MCF 10A (cell line): ENCODE data around the gene OR51G1. TPM values are rescaled to one million over a fixed set of nuclear protein-coding genes. Genes with fewer than 3 reads are reported as not detected.
A peak's percentile ranks its signal among the peaks of the same experiment; 100 is the strongest.

Experiments used
- BruUV-seq: library from RNA; stranded (reverse); fragments of 400-500 nt; replicated peaks from 2 replicates; lab custom pipeline; 2021; lab: Mats Ljungman, UMichigan
- CTCF ChIA-PET: fragments of 300-600 bp; sonication (Branson Sonifier 250); formaldehyde crosslinking; extraction: SDS; loops from one replicate; lab custom pipeline; 2021; ENCODE audit warnings: antibody characterized with exemption, inconsistent platforms; lab: Yijun Ruan, JAX
- POLR2A ChIA-PET: fragments of 300-600, 350-650 bp; sonication (Branson Sonifier 250); formaldehyde crosslinking; extraction: SDS; loops from one replicate; lab custom pipeline; 2020; ENCODE audit warnings: antibody characterized with exemption, inconsistent platforms; lab: Yijun Ruan, JAX
- DNase-seq: peaks from one replicate; pipeline ENCODE4 v3.0.0-alpha.2; 2018; ENCODE audit not compliant: unreplicated experiment
- H3K27ac Mint-ChIP-seq: one replicate; pipeline ENCODE4 v1.8.0; 2022; ENCODE audit warnings: mild to moderate bottlenecking, low read depth, mixed read lengths; ENCODE audit not compliant: unreplicated experiment
- H3K27me3 Mint-ChIP-seq: one replicate; pipeline ENCODE4 v1.8.0; 2022; ENCODE audit warnings: mixed read lengths; ENCODE audit not compliant: insufficient read depth, unreplicated experiment
- H3K36me3 Mint-ChIP-seq: one replicate; pipeline ENCODE4 v1.8.0; 2022; ENCODE audit warnings: mild to moderate bottlenecking, moderate library complexity, mixed read lengths; ENCODE audit not compliant: insufficient read depth, unreplicated experiment
- H3K4me1 Mint-ChIP-seq: one replicate; pipeline ENCODE4 v1.8.0; 2022; ENCODE audit warnings: mixed read lengths; ENCODE audit not compliant: insufficient read depth, unreplicated experiment
- H3K4me3 Mint-ChIP-seq: one replicate; pipeline ENCODE4 v1.8.0; 2022; ENCODE audit warnings: mild to moderate bottlenecking, moderate library complexity, mixed read lengths; ENCODE audit not compliant: unreplicated experiment
- H3K9me3 Mint-ChIP-seq: one replicate; pipeline ENCODE4 v1.8.0; 2022; ENCODE audit warnings: mixed read lengths; ENCODE audit not compliant: unreplicated experiment
- intact Hi-C: fragments of 100-400 bp; cut with micrococcal nuclease; formaldehyde crosslinking; loops from 2 replicates; pipeline ENCODE4 v1.14.1; 2022
- total RNA-seq: library from RNA; stranded (reverse); gene quantifications from 2 replicates; pipeline ENCODE4 v1.2.3, GENCODE V29; 2022
- TF ChIP-seq, protein P1 (sequence below): fragments of 200-600 bp; IDR thresholded peaks from one replicate; pipeline ENCODE4 v1.8.0; 2022; ENCODE audit warnings: antibody characterized with exemption, mild to moderate bottlenecking; ENCODE audit not compliant: unreplicated experiment

Gene OR51G1
- total RNA-seq, 1 experiment from 2014 or later, result not detected

- ChIA-PET CTCF (no interaction called here), POLR2A (no interaction called here)
- H3K4me1 Mint-ChIP-seq, result no peaks in the 10 kb centered on the region
- peaks cover under 1% of the 10 kb centered on the region for H3K9me3 Mint-ChIP-seq
- no peak within 1 kb of the TSS for H3K27ac Mint-ChIP-seq
- no peaks in the 10 kb centered on the region for H3K36me3 Mint-ChIP-seq
- no peak within 1 kb of the TSS for H3K4me3 Mint-ChIP-seq
- peaks cover 46% of the 10 kb centered on the region for H3K27me3 Mint-ChIP-seq
- BruUV-seq, result no TSS peak
- intact Hi-C loops, result no loop called here
- no peak for DNase-seq
- TF ChIP-seq, protein P1, sequence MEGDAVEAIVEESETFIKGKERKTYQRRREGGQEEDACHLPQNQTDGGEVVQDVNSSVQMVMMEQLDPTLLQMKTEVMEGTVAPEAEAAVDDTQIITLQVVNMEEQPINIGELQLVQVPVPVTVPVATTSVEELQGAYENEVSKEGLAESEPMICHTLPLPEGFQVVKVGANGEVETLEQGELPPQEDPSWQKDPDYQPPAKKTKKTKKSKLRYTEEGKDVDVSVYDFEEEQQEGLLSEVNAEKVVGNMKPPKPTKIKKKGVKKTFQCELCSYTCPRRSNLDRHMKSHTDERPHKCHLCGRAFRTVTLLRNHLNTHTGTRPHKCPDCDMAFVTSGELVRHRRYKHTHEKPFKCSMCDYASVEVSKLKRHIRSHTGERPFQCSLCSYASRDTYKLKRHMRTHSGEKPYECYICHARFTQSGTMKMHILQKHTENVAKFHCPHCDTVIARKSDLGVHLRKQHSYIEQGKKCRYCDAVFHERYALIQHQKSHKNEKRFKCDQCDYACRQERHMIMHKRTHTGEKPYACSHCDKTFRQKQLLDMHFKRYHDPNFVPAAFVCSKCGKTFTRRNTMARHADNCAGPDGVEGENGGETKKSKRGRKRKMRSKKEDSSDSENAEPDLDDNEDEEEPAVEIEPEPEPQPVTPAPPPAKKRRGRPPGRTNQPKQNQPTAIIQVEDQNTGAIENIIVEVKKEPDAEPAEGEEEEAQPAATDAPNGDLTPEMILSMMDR, result no peak
Measured at GRCh38 chr11:4903484-4903883, 20.7 kb downstream of the OR51G1 start, which contains the start of gene OR51A7. Gene OR51A7 (plus strand): TSS chr11:4903783. CDS start chr11:4907370, 3,587 bp downstream.

DNA sequence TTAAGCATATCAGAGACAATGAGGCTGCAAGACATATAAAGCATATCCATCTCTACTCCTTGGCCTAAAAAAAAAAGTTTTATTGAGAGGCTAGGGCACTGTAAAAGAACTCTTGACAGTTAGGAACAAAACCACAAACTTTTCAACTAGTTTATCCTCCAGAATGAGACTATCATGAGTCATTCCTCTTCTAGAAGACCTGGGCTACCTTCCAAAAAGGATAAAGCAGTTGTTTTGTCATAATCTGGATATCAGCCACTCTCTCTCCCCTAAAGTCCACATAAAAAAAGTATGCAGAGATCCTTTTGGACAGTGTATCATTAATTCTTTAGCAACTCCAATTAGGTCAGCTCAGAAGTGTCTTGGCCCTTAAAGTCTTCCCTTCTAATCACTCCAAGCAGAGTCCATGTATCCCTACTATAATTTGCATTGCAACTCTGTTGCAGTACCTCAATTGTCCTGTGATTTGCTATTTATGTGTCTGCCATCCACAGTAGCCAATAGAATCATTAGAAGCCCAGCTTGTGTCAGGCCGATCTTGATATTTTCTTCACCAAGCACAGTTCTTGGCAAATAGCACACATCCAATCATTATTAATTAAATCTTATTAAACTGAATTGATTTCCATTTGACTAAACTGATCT lies 32.0 kb downstream of the OR51G1 start:
- peaks cover 28% of the 10 kb centered on the region for H3K27me3 Mint-ChIP-seq
- peaks cover 8% of the 10 kb centered on the region for H3K9me3 Mint-ChIP-seq
- intact Hi-C loops, result no loop called here
- H3K36me3 Mint-ChIP-seq, result peaks cover 6% of the 10 kb centered on the region
- BruUV-seq, result no TSS peak
- H3K4me3 Mint-ChIP-seq, result no peak overlapping the region
- TF ChIP-seq, protein P1, result peak; percentile 24
- ChIA-PET POLR2A (no interaction called here), CTCF (interaction anchor here (1.3 kb wide), 1 partner anchor 353 kb away, joined by 3 read pairs; no protein-coding TSS in a partner anchor)
- H3K4me1 Mint-ChIP-seq, result peaks cover 5% of the 10 kb centered on the region
- H3K27ac Mint-ChIP-seq, result no peak overlapping the region
- peak; percentile 85 for DNase-seq

- intact Hi-C loops, result no loop called here
- Mint-ChIP-seq H3K27me3 (peaks cover 10% of the 10 kb centered on the region), H3K4me1 (peaks cover 5% of the 10 kb centered on the region), H3K4me3 (no peak overlapping the region), H3K27ac (no peak overlapping the region), H3K36me3 (peaks cover 6% of the 10 kb centered on the region), H3K9me3 (peaks cover 8% of the 10 kb centered on the region)
- DNase-seq, result no peak
- no TSS peak for BruUV-seq
- CTCF ChIA-PET, result no interaction called here
- POLR2A ChIA-PET, result no interaction called here
- TF ChIP-seq, protein P1, result no peak
Measured at GRCh38 chr11:4890279-4890678, 33.9 kb downstream of the OR51G1 start.

DNA sequence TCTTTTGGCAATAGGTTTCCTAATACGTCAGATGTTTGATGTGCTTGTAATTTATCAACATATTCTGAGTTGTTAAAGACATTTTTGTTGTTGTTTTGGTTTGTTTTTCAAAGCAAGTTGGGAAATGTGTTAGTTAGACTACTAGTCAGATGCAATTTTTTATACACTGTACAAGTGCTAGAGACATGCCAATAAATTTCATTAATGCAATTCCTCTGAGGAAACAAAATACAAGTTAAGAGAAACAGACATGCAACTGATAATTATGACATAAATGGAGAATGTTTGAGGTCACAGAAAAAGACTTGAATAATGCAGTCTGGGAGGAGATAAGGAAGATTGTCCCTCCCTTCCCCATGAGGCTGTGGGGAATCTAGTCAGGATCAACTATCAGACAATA lies 36.5 kb downstream of the OR51G1 start:
- Mint-ChIP-seq H3K27ac (no peak overlapping the region), H3K27me3 (peaks cover 16% of the 10 kb centered on the region), H3K4me1 (peaks cover 5% of the 10 kb centered on the region), H3K4me3 (no peak overlapping the region), H3K9me3 (peaks cover 8% of the 10 kb centered on the region), H3K36me3 (peaks cover 6% of the 10 kb centered on the region)
- DNase-seq, result no peak
- TF ChIP-seq, protein P1, result no peak
- CTCF ChIA-PET, result no interaction called here
- no TSS peak for BruUV-seq
- POLR2A ChIA-PET, result interaction anchor here (0.7 kb wide), 1 partner anchor 8 kb away, joined by 3 read pairs; no protein-coding TSS in a partner anchor
- intact Hi-C loops, result no loop called here
